GM21576 (cell line): Measurements from ENCODE around the gene SIGMAR1.

Experiments
- ATAC-seq: cut with Tn5 transposase; IDR thresholded peaks from one replicate; pipeline ENCODE4 v1.9.1; 2021; ENCODE audit warnings: mild to moderate bottlenecking, moderate library complexity; ENCODE audit not compliant: unreplicated experiment

The SIGMAR1 gene

DNA sequence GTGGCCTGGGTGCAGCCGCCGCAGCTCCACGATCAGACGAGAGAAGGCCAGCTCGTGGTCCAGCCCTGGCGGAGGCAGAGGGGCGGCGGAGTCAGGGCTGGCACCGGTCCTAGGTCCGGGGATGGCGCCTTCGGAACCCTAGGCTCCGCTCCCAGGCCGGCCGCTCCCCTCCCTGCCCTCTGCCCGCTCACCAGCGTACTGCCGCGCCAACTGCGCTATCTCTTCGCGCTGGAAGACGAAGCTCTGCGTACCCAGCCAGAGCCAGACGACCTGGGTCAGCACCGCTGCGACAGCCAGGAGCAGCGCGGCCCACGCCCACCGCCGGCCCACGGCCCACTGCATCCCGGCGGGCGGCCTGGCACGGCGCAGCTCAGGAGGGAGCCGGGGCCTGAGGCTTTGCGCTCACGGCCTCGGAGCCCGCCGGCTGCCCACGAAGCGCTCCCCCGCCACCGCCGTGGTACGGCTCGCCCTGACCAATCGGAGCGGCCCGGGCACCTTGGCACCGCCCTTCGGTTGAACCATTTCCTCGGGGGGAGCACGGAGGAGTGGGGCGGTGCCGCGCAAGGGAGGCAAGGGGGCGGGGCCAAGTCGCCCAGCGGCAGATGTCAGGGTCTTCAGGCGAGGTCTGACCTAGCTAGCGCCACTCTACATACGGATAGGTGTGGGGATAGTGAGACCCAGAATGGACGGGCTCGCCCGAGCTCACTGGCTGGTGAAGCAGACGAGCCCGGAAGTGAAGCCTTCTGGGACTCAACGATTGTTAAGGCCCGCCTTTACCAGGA lies at the start of gene SIGMAR1:
SIGMAR1 (minus strand) TSS at position 432 of the 782 bp plus-strand sequence; CDS start at position 342, 90 bp downstream.
- ATAC-seq = peak; percentile 87

- no peak for ATAC-seq
Observed at GRCh38 chr9:34686732-34687131, 49.1 kb upstream of the SIGMAR1 start.

- no peak for ATAC-seq
Observed at GRCh38 chr9:34686231-34686630, 48.6 kb upstream of the SIGMAR1 start.

- ATAC-seq = no peak
Observed at GRCh38 chr9:34685591-34685990, 48.0 kb upstream of the SIGMAR1 start.

DNA sequence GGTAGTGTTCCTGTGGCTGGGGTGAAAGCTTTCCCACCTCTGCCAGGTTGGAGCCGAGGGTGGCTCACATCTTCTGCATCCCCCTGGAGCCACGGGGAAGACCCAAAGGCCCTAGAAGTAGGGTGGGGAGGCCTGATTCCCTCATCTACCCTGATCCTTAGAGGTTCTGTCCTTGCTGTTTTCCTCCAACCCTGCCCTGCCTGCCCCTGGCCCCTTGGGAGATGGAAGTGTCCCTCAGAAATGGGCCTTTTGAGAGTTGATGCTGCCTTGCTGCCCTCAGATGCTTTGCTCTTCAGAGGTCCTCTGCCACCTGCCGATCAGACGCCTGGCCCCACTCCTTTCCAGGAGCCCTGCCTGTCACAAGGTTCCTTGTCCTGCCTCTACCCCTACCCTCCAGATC lies 47.2 kb upstream of the SIGMAR1 start:
- ATAC-seq = no peak

- no peak for ATAC-seq
Observed at GRCh38 chr9:34684145-34684544, 46.6 kb upstream of the SIGMAR1 start.

- no peak for ATAC-seq
Observed at GRCh38 chr9:34675869-34676268, 38.3 kb upstream of the SIGMAR1 start.

- no peak for ATAC-seq
Observed at GRCh38 chr9:34675048-34675714, 37.6 kb upstream of the SIGMAR1 start.

- no peak for ATAC-seq
Observed at GRCh38 chr9:34674440-34674839, 36.9 kb upstream of the SIGMAR1 start.

DNA sequence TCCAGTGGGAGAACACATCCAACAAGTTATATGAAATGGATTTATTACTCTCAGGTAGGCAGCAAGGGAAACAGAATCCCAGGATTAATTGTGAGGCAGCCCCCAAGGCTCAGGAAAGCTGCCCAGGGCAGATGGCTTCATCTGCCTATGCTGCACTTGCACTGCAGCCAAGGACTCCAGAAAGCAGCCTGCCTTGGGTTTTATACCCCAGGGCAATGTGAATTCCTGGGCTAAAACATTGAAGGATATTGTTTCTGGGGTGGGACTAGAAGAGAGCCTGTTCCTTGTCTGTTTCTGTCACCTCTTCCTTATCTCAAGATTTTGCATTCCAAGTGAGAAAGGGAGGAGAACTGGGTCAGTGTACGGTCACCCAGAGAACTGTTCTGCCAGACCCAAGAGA lies 33.7 kb upstream of the SIGMAR1 start:
- ATAC-seq = no peak

GRCh38 chr9:34669809-34670562 lies 32.4 kb upstream of the SIGMAR1 start:
- ATAC-seq = no peak

DNA sequence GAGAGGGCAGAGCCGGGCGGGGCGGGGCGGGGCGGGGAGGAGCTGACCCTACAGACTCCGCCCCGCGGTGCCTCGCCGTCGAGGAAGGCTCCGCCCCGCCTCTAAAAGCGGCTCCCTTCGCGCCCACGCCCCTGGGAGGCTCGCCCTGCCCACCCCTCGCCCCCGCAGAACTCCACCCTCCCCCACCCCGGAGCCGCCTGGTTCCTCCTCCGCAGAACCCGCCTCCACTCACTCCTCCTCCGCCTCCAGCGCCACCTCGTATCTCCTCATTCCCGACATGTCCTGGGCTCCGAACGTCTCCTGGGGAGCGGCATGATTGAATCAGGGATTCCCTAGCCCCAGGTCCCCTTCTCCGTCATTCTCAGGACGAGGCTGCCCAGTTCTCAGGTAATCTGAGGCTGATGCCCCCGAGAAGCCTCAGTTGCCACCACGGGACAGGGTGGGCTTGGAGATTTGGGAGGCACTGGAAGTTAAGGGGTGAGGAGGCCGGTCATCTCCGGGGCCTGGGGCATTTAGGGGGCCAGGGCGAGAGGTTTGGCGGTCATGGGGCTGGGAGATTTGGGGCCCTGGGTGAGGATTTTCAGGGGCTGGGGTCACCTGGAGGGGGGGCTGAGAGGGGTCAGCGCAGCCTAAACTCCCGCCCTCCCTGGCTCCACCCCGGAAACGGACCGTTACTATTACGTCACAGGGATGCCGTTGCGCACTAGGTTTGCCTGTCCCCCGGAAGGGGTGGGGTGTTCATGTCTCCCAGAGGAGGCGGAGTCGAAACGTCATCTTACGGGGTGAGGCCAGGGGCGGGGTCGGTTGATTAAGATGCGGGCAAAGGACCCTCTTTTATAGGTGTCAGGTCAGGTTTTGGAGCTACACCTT lies 28.0 kb upstream of the SIGMAR1 start:
- peak; percentile 71 for ATAC-seq

DNA sequence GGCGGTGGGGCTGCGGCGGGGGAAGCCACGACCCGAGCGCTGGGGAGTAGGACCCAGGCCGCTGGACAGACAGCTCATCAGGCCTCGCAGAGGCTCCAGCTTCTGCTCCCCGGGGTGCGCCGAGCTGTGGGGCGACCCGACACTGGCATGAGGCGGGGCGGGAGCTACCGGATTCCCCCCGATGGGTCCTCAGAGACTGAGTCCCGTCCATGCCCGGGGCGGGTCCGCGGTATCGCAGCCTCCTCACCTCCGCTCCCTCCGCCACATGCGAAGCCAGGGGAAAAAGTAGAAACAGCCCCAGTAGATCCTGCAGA lies 27.4 kb upstream of the SIGMAR1 start:
- no peak for ATAC-seq

GRCh38 chr9:34664281-34665066 lies 26.9 kb upstream of the SIGMAR1 start:
- ATAC-seq = peak; percentile 49

DNA sequence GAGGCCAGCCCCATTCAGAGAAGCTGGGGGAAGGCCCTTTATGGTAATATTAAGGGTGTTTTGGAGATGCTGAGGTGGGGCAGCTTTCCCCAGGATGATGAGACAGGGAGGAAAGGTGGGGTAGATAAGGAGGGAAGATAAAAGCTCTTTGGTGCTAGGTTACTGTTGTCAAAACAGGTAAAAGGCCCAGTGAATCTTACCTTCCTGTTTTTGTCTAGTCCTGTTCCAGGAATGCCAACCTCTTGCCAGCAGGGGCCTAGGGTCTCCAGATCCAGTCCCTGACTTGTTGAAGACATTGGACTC lies 25.7 kb upstream of the SIGMAR1 start:
- no peak for ATAC-seq

DNA sequence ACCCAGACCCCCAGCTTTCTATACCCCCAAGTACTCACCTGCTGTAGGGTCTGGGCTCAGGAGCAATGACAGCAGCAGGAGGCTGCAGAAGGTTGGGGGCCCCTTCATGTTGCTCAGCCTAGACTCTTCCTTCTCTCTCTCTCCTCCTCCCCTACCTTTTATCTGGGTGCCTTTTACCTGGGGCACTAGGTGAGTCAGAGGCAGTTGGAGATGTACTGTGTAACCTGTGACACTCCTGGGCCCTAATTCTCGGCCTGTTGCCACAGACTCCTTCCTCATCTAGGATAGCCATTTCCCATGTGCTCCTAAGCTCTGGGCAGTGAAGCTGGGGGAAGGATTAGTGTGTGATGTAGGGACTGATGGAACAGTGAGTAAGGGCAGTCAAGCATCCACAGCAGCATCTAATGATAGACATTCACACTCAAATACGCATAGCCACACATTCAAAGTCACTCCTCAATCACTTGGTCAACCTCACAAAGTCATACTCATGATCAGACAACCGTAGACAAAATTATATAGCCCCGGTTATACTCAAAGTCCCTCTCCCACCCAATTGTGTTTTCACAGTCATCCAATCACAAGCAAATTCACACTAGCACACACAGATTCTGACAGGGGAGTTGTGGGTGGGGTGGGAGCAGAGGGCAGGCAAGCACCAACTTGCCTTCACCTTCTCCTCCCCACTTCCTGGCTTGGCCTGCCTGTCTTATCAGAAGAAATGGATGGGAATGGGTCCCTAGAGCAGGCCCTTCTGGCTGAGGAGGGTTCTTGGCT lies 25.1 kb upstream of the SIGMAR1 start, which contains the start of gene CCL27:
CCL27 (minus strand) TSS at position 132 of the 777 bp plus-strand sequence; CDS start at position 108, 24 bp downstream.
- no peak for ATAC-seq

DNA sequence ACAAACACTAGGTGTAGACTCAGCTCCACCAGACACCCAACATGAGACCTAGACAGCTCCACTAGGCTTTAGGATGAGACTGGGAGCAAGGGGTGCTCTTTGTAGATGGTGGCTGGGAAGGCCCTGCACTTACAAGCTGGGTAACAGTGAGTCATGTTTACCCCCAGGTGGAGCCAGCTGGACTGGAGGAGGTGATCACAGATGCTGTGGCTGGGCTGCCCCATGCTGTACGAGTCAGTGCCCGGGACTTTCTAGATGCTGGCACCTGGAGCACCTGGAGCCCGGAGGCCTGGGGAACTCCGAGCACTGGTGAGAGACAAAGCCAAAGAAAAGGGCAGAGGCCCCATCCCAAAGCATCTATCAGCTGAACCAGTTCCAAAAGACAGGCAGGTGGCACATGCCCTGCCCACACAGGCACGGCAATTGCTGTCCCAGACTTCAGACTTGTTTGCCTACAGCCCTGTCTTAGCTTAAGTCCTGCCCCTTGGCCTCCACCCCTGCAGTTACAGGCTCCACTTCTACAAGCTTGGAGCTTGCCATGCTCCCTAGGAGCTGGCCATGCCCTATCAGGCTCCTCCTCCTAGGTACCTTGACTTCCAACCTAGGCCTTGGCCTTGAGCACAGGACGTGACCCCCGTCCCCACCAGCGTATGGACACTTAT lies 22.1 kb upstream of the SIGMAR1 start:
- ATAC-seq = no peak

GRCh38 chr9:34658461-34658860 lies 20.9 kb upstream of the SIGMAR1 start:
- ATAC-seq = no peak

DNA sequence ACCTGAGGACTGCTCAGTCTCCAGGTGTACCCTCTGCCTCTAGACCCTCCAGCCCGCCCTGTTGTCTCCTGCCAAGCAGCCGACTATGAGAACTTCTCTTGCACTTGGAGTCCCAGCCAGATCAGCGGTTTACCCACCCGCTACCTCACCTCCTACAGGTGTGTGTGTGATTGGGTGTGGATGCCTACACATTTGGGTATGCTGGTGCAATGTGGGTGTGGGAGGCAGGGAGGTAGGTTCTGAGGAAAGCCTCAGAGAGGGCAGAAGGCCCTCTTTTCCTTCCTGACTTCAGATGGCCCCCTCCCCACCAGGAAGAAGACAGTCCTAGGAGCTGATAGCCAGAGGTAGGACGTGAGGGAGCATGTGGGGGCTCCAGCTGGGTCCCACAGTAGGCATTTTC lies 19.4 kb upstream of the SIGMAR1 start:
- no peak for ATAC-seq
